T1000 (cell line): ENCODE measurements around the gene ETV6.

Experiments used
- DNase-seq: peaks from one replicate; lab custom pipeline; 2025; ENCODE audit warnings: mixed read lengths; lab: John Stamatoyannopoulos, UW

Gene ETV6

DNA sequence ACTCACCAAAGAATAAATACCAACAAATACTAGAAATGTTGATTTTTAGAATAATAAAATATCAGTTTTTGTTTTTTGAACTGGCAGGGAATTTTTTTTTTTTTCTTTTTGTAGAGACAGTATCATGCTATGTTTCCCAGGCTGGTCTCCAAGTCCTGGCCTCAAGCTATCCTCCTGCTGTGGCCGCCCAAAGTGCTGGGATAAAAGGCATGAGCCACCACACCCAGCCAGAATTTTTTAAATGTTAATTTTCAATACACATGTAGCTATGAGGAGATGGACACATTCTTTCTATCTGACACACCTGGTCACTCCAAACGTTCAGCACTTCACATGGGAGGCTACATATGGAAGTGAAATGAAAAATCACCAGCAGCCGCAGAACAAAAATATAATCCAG is 126.8 kb downstream of the ETV6 start:
- DNase-seq: no peak

DNA sequence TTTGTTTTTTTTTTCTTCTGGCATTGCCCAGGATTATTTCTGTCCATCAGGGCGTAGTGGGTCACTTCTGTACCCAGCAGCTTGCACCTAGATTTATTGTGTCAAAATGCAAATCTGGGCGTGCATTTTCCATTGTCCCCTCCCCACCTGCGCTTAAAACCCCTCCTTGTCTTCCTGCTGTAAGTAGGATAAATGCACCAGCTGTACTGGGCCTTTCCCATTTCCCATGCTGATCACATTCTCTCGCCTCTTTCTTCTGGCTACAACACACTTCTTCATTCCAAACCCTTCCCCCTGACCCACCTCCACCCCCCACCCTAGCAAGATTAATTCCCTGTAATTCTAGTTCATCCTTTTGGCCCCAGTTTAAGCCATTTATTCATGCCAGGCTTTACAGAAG is 128.0 kb downstream of the ETV6 start:
- DNase-seq: no peak

DNA sequence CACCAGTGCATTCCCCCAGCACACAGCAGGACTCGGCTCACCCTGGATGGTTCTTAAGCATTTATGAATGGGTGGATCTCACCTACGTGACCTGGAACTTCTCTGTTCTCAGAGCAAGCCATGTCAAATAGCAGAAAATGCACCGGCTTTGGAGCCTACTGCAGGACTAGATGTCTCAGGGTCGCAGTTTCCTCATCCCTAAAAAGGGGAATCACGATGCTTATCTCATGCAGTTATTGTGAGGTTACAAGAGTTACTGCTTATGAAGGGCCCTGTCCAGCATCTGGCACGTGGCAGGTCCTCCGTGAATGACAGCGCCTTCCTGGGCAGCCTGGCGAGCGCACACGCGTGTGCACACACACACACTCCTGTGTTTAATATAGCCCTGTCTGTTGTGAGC is 128.5 kb downstream of the ETV6 start:
- no peak for DNase-seq

DNA sequence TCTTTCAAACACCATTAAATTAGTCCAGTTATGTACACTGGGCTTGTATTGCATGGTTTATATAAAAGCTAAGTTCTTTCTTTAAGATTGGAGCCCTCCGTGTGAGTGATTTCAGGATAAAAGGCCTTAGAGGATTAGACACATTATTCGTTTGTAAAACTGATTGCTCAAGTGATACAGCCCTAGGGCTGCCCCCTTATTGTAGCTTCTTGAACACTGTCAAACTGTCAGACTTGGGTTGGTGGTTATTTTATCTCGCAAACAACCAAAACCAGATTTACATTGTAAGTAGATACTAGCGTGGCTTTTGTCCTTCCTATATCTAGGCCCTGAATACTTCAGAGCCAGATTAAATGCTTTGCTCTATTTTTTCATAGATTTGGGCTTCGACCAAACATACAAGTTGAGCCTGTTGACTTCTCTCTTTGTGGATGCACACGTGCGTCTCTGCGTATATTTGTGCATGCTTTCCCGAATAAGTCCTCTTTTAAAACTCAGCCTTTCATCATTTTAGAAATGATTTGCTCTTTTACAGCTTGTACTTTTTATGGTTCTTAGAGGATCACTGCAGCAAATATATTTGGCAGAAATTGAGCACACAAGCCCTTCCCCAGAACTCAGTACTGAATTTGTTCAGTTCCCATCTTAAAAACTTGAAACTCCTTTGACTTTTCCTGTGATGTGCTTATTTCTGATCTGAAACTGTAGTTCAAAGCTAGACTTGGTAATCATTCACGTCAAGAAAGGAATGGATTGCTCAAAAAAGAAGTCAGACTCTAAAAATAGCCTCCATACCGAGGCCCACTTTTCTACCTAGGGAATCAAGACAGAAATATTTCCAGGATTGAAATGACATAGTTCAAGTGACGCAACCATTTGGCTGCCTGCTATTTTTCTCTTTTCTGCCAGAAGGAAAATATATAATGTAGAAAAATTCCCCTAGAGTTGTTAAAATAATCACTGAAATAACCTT is 129.5 kb downstream of the ETV6 start:
- no peak for DNase-seq

DNA sequence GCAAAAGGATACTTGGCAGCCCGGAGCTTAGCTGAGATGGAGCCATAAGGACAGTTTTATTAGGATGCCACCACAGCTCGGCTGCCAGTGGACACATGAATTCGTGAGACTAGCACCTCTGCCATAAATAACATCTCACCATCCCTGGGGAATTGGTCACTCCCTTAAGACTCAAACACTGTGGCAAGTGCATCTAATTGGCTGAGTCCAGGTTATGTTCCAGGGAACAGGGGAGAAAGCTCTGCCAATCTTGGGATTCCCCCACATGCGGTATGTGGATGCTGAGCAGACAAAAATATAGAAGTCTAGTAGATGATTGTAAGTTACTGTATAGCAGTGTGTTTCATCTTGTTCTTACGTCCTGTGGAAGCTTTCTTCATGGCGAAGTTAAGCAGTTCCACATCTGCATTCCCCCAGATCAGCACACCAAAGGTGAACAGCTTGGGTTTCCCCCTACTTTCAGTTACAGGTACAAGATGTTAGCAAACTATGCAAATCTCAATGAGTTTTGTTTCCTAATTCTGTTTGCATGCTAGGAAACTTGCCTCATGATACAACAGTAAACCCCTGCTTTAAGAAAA is 131.1 kb downstream of the ETV6 start:
- no peak for DNase-seq

DNA sequence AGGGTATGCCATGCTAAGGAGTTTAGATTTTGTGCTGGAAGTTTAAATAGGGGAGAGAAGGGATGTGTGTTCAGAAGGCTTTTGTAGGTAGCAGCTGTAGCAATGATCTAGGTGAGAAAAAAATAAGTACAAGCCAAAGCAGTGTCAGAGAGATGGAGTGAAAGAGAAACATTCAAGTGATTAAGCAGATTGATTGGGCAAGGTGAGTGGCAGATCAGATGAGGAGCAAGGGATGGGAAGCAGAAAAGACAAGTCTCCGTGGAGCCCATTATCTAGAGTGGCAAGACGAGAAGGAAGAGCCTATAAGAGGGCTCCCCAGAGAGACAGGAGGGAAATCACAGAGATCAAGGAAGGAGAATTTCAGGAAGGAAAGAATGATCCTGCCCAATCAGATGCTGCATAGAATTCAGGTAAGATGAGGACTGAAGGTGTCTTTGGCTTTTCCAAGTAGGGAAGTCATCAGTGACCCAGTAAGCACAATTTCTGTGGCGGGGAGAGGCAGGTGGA is 133.5 kb downstream of the ETV6 start:
- DNase-seq: no peak

DNA sequence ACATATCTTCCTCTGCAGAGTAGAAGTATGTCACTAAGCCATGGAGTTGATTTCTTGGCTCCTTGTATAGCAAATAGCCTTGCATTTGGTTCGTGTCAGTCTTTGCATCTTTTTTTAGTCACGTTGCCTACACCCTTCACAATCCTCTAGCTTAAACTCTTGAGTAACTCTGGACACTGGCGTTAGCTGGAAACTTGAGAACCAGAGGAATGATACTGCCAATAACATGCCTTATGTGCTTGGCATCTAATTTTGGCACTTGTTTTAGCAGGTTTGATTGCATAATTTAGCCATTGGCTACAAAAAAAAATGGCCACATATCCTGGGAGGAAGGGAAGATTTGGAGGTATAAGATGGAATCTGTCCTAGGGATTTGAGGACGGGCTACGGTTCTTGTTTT is 136.2 kb downstream of the ETV6 start:
- DNase-seq: no peak

DNA sequence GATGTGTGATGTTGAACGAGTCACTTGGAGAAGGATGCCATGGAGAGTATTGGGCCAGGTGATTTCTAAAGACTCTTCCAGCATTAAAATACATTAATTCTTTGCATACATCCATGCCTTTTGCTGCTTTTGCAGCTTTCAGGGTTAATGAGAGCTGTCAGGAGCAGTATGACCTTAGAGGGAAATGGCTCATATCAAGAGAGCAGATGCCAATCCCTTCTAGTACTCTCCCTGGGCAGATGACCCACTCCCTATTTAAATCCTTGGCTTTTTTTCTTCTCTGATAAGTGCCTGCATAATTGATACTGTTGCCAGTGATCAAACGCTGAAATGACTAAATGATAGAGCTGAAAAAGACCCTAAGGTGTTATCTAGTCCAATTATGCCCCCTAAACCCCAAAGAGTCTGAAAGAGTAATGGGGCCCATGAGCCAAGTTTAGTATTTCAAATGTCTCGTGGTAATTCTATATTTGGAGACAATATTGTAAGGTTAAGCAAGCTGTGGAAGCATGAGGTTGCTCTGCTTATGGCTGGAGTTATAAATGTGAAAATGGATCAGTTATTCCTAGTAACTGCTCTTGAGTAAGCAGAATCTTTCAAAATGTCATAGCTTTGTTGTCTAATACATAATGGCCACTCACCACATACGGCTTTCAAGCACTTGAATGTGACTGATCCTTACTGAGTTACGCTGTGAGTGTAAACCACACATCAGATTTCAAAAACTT is 137.3 kb downstream of the ETV6 start:
- DNase-seq: no peak

DNA sequence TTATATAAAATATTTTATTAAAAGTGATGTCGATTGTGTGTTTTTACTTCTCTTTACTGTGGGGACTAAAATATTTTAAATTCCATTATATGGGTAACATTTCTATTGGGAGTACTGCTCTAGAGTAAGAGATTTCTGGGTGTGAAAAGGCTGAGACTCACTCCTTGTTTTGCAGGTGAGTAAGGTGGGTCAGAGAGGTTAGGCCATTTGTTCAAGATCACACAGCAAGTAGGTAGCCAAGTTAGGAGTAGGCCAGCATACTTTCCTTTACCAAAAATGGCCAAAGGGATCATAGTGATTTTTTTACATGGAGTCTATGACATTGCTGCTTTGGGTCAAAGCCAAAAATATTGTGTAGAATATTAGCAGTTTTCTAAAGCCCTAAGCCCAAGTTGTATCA is 138.0 kb downstream of the ETV6 start:
- no peak for DNase-seq

DNA sequence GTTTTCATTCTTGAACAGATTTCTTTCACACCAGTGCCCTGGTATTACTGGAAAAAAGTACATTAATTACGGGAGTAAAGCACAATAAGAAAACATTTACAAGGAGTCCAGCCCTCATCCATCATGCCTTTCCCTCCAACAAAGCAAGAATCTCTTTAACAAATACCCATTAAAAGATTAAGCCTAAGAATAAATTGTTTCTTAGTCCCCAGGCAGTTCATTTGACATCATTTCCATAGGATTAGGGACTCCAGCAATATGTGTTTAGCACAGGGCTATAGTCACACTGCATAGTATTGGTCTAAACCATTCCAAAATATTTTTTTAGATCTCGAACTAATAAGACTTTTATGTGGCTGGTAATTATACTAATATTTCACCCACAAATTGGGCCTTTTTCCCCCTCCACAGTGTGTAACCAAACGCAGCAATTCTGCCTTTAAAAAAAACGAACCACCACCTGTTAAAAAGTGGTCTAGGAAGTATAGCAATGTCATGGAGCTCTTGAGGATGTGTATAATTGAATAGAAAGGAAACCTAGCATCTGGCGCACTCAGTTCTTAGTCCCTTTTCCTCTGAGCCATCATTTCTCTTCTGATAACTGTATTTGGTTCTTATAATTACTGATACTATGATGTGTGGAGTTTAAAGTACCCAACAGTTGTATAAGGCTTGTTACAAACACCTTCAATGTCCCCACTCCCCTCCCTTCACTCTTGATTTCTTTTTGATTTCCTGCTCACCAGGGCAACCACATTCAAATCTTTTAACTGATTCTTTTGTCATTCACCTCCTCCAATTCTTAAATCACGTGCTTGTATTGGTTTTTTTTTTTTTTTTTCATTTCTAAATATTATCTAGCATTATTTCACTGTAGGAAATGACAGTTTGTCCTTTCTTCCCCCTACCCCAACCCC is 138.7 kb downstream of the ETV6 start:
- no peak for DNase-seq

DNA sequence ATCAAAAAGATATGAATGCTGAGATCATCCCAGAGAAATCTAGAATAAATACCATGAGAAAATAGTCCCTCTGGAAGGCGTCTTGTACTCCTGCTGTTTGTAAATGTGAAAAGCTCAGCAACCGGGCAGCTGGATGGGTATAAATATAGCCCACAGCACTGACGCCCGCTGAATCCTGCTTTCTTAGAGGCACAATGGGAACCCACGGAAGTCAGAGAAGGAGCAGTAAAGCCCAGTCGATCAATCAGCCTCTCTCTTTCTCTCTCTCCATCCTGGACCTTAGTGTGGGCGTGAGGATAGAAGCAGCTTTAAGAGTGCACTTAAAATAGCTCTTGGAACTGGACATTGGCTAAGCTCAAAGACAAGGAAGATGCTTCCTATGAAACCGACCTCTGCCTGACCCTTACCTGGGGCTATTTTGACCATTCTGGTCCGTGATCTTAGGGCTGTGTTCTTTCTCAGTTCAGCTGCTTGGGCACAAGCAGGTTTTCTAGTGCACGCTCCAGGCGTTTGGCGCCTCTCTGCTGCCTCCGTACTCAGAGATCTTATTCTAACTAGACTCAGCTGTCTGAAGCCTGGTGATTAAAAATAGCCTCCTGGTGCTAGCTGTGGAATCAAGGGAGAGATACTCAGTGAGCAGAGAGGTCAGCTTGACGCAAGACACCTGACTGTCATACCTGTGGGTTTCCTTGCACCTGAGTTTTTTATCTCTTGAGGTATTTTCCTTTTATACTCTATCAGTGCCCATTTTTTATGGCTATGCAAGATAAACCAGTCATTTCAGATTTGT is 144.6 kb downstream of the ETV6 start:
- DNase-seq: no peak

DNA sequence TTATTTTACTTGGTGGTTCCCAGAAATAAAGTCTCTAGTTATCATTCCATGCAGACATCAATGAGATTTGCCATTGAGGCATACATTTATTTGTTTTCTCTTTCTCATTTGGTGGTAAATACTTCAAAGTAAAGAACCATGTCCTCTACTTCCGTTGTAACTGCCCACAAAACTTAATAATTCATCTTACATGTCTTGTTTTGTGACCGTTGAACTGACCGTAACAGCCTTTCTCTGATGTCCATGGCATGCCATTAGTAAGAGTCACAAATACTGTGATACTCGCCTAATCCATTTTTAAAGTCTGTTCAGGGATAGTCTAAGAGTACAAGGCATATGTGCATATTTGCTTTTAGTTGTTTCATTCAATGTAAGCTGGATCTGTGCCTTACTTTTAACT is 145.3 kb downstream of the ETV6 start:
- no peak for DNase-seq

DNA sequence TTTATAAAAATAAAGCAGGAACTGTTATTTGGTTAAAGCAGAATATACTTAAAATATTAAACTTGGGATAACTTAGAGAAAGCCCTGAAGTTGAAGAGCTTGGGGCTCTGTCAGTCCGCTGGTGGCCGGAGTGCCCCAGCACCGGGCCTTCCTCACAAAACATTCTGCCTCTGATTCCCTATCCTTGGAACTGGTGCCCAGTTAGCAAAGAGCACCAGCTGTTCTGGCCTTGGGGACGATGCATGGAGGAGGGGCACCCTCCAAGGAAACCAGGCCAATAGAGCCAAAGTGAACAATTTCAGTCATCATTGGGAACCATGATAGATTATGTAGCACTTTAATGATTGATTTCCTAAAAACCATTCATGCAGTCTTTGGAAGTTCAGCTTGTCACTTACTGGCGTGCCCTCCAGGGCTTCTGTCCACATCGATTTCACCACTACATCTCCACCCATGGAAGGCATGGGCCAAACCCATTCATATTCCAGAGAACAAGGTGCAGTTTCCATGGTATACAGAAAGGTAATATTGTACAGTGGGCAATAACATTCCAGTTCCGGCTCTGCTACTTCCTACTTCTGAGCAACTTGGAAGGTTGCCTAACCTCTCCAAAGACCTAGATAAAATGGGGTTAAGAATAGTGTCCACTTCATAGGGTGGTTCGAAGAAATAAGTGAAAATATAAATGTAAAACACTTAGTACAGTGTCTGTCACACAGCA is 145.9 kb downstream of the ETV6 start:
- DNase-seq: no peak

DNA sequence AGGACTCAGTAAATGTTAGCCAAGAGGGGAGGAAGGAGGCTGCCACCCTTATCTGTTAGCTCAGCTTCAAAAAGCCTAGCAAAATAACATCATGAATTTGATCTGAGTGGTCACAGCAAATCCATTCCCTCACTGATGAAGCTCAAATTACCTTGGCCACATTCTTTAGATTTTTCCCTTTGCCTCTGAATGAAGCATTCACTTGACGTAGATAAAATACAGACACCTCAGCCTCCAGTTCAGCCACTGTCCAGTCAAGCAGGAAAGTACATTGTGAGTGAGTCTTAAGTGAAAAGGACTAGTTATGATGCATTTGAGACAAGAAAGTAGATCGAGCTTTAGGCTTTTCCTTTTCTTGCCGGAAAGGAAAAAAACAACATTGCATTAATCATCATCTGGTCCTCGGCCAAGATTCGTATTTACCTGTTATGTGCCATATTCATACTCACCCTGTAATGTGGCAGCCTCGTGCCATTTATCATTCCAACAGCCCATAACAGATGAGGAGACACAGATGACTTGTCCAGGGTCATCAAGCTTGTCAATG is 146.5 kb downstream of the ETV6 start:
- no peak for DNase-seq

DNA sequence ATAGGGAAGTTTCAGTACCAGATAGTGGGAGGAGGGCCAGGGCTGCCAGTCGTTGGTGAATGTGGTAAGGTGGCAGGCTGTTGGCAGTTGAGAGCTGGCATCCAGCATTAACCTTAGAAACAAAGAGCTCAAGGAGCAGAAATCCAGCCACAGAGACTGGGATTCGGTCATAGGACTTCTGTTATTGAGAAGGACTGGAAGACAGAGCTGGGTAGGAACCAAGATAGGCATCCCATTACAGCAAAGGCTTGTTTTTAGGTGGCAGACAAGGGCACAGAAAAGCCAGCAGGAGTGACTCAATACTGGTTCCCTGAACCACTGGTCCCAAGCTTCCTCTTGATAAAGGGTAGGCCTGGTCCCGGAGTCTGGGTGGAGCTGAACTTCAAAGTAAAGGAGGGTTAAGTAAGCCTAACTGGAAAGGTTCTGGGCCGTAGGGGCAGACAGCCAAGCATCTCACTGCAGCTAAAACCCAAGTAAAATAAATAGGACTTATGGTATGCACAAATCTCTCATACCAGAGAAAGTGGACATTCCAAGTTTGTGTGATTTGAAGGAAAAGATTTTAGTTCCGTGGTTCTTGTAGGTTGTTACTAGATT is 147.9 kb downstream of the ETV6 start:
- no peak for DNase-seq

DNA sequence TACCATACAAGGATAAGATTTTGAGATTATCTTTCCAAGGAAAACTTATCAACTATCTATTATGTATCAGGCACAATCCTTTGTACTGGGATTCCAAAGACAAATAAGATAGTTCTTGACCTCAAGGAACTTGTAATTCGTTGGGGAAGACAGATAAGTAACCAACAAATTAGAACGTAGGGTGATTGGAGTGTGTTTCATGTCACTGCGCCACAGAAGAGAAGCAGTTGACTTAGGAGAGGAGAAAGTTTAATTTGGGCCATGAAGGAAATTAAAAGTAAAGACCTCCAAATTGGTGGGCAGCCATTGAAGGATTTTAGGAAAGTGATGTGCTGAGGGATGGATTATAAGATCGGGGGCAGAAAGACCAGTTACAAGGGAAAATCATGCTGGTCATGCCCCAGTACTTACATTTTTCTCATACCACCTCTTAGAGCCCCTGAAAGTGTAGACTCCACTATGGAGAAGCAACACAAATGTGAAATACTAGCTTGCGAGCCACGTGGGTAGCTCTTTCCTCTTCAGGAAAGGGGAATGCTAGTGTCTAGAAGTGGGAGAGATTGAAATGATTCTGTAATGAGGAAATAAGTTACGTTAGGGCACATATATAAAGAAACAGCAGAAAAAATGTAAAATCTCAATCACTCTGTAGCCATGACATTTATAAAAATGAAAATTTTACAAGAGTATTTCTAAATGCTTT is 148.7 kb downstream of the ETV6 start:
- no peak for DNase-seq

DNA sequence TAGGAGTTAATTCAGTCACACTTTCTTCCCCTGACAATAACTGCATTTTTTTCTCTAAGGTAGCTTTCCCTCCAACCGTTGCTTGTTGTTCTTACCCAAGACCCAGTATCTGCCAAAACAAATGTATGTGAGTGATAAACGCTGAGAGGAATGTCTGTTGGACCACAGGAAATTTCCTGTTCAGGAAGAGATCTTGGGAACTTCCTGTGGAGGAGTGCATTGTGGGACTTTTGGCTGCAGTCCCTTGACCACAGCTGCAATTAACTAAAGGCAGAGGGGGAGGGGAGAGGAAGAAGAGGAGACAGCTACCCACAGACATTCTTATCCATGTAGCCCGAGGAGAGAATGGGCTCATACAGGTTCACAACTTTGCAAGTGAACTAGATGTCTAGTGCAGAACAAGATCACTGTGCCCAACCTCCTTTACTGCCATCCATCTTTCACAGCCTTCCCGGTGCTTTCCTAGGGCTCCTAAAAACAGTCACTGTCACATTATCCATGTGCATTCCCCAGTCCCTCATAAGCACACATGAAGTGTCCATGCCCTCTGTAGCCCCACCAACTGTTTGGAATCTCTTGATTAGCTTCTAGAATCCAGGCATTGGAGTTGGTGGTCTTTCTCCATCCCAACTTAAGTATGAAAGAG is 149.5 kb downstream of the ETV6 start:
- DNase-seq: peak; percentile 35

DNA sequence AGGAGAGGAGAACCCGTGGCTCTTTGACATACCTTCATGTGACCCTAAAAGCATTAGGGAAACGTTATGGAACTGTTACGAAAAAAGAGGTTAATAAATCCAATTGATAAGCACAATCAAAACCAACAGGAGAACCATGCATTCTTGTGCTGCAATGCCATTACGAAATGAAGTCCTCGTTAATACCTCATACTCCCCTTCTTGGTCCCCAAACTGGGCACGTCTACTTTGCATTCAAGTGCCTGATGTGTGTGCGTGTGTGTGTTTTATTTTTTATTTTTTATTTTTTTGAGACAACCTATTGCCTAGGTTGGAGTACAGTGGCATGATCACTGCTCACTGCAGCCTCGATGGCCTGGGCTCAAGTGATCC is 150.0 kb downstream of the ETV6 start:
- no peak for DNase-seq
